Measurements from ENCODE around the gene SMG6.
"Not testable (repeated sequence)": the region's sequence is repeated elsewhere in the genome, so short reads cannot be mapped to it uniquely, and the experiment has no call there.

Gene SMG6

GRCh38 chr17:2263183-2264066 is 40.2 kb downstream of the SMG6 start:
- no peak for TF ChIP-seq POLR2A (IDR thresholded peaks at IDR 0.05; ENCODE audit: low read length)
- no peak for TF ChIP-seq GATA1 (IDR thresholded peaks at IDR 0.05; ENCODE audit: low read depth, low read length)
- no peak for DNase-seq

GRCh38 chr17:2262135-2262587 is 41.4 kb downstream of the SMG6 start:
- no peak for DNase-seq
- TF ChIP-seq POLR2A (IDR thresholded peaks at IDR 0.05; ENCODE audit: low read length) (no peak), GATA1 (IDR thresholded peaks at IDR 0.05; ENCODE audit: low read depth, low read length) (no peak)

GRCh38 chr17:2259769-2260536 is 43.6 kb downstream of the SMG6 start:
- no peak for TF ChIP-seq POLR2A (IDR thresholded peaks at IDR 0.05; ENCODE audit: low read length)
- no peak for TF ChIP-seq GATA1 (IDR thresholded peaks at IDR 0.05; ENCODE audit: low read depth, low read length)

GRCh38 chr17:2258830-2259229 is 44.8 kb downstream of the SMG6 start:
- DNase-seq: not testable (repeated sequence)

More at GRCh38 chr17:2259769-2260536, 43.6 kb downstream of the SMG6 start:
- no peak for DNase-seq

DNA sequence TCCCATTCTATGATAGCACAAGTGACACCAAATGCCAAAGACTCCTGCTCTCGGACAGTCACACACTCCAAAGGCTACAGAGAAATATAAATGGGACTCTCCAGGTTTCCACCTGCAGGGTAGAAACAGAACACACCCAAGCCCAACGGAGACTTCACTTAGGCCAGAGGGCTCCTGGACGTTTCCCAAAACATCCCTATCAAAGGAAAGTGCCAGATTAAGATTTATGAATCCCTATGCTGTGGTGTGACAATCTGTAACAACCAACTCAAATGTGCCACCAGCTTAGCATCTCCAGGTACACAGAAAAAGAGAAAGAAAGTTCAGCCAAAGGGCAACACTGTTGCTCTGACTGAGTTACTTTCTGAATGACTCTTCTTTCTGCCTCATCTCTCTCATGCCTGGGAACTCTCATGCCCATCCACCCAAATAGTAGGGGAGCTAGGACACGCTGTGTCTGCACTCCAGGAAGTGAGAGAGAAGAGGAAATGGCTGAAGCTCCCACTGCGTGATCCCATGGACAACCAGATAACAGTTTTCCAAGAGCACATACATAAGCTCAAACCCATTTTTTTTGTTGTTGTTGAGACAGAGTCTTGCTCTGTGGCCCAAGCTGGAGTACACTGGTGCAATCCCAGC is 49.7 kb downstream of the SMG6 start:
- no peak for DNase-seq
- no peak for TF ChIP-seq GATA1 (IDR thresholded peaks at IDR 0.05; ENCODE audit: low read depth, low read length)
- no peak for TF ChIP-seq POLR2A (IDR thresholded peaks at IDR 0.05; ENCODE audit: low read length)

GRCh38 chr17:2253362-2253761 is 50.2 kb downstream of the SMG6 start:
- no peak for TF ChIP-seq GATA1 (IDR thresholded peaks at IDR 0.05; ENCODE audit: low read depth, low read length)
- no peak for TF ChIP-seq POLR2A (IDR thresholded peaks at IDR 0.05; ENCODE audit: low read length)
- no peak for DNase-seq

DNA sequence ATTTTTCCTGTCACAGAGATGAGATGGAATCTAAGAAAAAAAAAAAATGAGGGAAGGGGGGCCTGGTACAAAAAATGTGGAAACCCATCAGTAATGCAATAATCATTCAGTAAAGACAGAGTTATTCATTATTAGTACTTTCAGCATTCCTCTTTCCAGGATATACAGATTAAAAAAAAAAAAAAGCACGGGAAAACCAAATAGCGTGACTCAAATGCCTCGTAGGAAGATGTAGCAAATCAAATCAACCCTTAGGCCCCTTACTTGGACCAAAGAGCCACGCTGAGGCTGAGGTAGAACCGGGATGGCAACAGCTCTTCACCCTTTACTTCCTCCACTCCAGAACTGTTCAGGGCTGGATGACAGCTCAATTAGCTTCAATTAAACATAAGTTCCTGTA is 52.5 kb downstream of the SMG6 start:
- no peak for DNase-seq
- TF ChIP-seq POLR2A (IDR thresholded peaks at IDR 0.05; ENCODE audit: low read length) (no peak), GATA1 (IDR thresholded peaks at IDR 0.05; ENCODE audit: low read depth, low read length) (no peak)

DNA sequence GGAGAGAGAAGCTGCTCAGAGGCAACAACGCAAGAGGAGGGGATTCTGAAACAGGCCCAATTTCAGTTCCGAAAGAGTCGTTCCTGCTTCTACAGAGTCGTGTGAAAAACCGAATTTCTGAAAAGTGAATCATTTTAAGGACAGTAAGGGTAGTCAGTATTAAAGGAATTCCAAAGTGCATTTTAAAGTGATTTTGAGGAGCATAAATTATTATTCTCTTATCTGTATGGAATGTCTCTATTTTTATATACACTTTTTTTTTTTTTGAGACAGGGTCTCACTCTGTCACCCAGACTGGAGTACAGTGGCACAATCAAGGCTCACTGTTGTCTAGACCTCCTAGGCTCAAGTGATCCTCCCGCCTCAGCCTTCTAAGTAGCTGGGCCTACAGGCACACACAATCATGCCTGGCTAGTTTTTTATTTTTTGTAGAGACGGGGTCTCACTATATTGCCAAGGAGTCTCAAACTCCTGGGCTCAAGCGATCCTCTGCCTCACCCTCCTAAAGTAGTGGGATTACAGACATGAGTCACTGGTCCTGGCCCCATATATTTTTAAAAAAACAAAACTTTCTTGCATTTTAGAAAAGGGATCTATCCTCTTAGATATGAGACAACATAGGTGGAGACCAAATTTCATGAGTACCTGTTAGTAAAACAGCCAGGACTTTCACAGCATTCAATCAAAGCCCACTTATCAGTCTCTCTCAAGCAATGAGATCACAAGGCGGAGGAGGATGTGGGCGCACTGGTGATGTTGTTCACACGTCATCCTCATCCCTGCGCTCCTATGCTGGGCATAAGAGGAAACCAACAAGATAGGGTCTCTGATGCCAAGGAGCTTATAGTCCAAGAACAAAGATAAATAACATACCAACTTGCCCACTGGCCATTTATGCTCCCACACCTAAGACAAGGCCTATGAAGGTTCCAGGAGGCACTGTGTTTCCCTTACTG is 53.2 kb downstream of the SMG6 start:
- TF ChIP-seq GATA1 (IDR thresholded peaks at IDR 0.05; ENCODE audit: low read depth, low read length) (no peak), POLR2A (IDR thresholded peaks at IDR 0.05; ENCODE audit: low read length) (no peak)
- no peak for DNase-seq

DNA sequence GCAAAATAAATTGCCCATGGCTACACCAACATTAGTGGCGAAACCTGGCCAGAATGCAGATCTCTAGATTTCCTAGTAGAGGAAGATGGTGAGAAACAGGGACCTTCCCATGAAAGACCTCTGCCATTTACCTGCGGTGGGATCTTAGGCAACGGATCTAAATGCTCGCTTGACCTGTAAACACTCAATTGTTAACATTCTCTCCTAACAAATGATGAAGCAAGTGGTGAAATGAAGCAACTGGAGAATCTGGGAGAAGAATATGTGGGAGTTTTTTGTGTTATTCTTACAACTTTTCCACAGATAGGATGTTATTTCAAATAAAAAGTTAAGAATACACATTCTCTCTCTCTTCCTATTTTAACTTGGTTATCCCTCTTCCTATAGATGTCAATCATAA is 56.6 kb downstream of the SMG6 start:
- DNase-seq: no peak
- TF ChIP-seq POLR2A (IDR thresholded peaks at IDR 0.05; ENCODE audit: low read length) (no peak), GATA1 (IDR thresholded peaks at IDR 0.05; ENCODE audit: low read depth, low read length) (no peak)

- TF ChIP-seq POLR2A (IDR thresholded peaks at IDR 0.05; ENCODE audit: low read length) (no peak), GATA1 (IDR thresholded peaks at IDR 0.05; ENCODE audit: low read depth, low read length) (no peak)
- DNase-seq: peak; percentile 71 to 86
Measured at GRCh38 chr17:2244545-2245525, 58.8 kb downstream of the SMG6 start.

GRCh38 chr17:2243953-2244352 is 59.6 kb downstream of the SMG6 start:
- DNase-seq: no peak
- no peak for TF ChIP-seq POLR2A (IDR thresholded peaks at IDR 0.05; ENCODE audit: low read length)
- no peak for TF ChIP-seq GATA1 (IDR thresholded peaks at IDR 0.05; ENCODE audit: low read depth, low read length)

DNA sequence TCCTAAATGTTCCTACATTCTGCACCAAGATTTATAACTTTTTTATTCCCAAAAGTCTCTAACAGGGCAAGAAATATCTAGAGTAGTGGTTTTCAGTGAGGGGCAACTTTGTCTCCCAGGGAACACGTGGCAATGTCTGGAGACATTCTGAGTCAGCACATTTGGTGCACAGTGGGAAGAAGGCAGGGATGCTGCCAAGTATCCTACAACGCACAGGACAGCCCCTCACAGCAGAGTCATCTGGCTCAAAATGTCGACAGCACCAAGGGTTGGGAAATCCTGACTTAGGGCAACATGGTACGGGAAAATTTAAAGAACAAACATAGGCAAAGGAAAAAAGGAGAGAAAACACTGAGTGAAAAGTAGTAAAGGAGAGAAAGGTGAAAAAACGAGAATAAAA is 61.8 kb downstream of the SMG6 start:
- no peak for DNase-seq
- TF ChIP-seq GATA1 (IDR thresholded peaks at IDR 0.05; ENCODE audit: low read depth, low read length) (no peak), POLR2A (IDR thresholded peaks at IDR 0.05; ENCODE audit: low read length) (no peak)

Data from erythroblast (primary cell).